OCI-LY7 (cell line): ENCODE measurements around the gene MCTP2. TPM values are rescaled to one million over a fixed set of nuclear protein-coding genes. Genes with fewer than 3 reads are reported as not detected.

Source experiments
- BruUV-seq: library from RNA; stranded (reverse); fragments of 400-500 nt; replicated peaks from 2 replicates; lab custom pipeline; 2021; lab: Mats Ljungman, UMichigan
- CTCF ChIA-PET: fragments of 300-600 bp; sonication (Branson Sonifier 250); formaldehyde crosslinking; loops from one replicate; lab custom pipeline; 2022; ENCODE audit warnings: antibody characterized with exemption; ENCODE audit not compliant: unreplicated experiment; lab: Charles Lee
- POLR2A ChIA-PET: fragments of 300-600 bp; sonication (Branson Sonifier 250); formaldehyde crosslinking; loops from one replicate; lab custom pipeline; 2022; ENCODE audit warnings: antibody characterized with exemption; lab: Charles Lee
- DNase-seq: peaks from one replicate; pipeline ENCODE4 v3.0.0-alpha.2; 2015; ENCODE audit warnings: low spot score
- H2AFZ ChIP-seq: fragments of 200-600 bp; sonication (generic), shearing (Covaris generic); 2 replicates; pipeline ENCODE4 v1.6.1; 2014; ENCODE audit warnings: mild to moderate bottlenecking, antibody characterized with exemption, low read length, moderate library complexity
- H3K27ac ChIP-seq: fragments of 200-600 bp; sonication (generic); 2 replicates; pipeline ENCODE4 v1.5.1; 2014; ENCODE audit warnings: mixed run types, low read depth, mild to moderate bottlenecking, moderate library complexity, low read length, inconsistent platforms; ENCODE audit not compliant: poor library complexity, severe bottlenecking
- H3K36me3 ChIP-seq: fragments of 200-600 bp; sonication (generic); 2 replicates; pipeline ENCODE4 v1.6.1; 2014; ENCODE audit warnings: mild to moderate bottlenecking, antibody characterized with exemption, low read length, moderate library complexity, mixed read lengths; ENCODE audit not compliant: insufficient read depth
- H3K4me1 ChIP-seq: fragments of 200-600 bp; sonication (generic); 2 replicates; pipeline ENCODE4 v1.5.1; 2014; ENCODE audit warnings: mild to moderate bottlenecking, low read length; ENCODE audit not compliant: insufficient read depth, poor library complexity, severe bottlenecking
- H3K4me2 ChIP-seq: fragments of 200-600 bp; sonication (generic); 2 replicates; pipeline ENCODE4 v1.6.1; 2014; ENCODE audit warnings: mild to moderate bottlenecking, low read length
- H3K4me3 ChIP-seq: fragments of 200-600 bp; sonication (generic); 2 replicates; pipeline ENCODE4 v1.5.1; 2014; ENCODE audit warnings: mild to moderate bottlenecking, low read depth, low read length; ENCODE audit not compliant: poor library complexity, severe bottlenecking
- H3K79me2 ChIP-seq: fragments of 200-600 bp; sonication (generic); 2 replicates; pipeline ENCODE4 v1.6.1; 2016; ENCODE audit warnings: low read depth, mild to moderate bottlenecking, low read length, moderate library complexity, mixed read lengths; ENCODE audit not compliant: insufficient read depth
- H3K9me2 ChIP-seq: fragments of 200-600 bp; sonication (generic); 2 replicates; pipeline ENCODE4 v1.6.1; 2016; ENCODE audit warnings: mild to moderate bottlenecking, low read length, mixed read lengths; ENCODE audit not compliant: insufficient read depth
- H3K9me3 ChIP-seq: fragments of 200-600 bp; sonication (generic); 2 replicates; pipeline ENCODE4 v1.6.1; 2014; ENCODE audit warnings: mild to moderate bottlenecking, mixed run types, low read length, mixed read lengths
- H4K20me1 ChIP-seq: fragments of 200-600 bp; sonication (generic); 2 replicates; pipeline ENCODE4 v1.6.1; 2014; ENCODE audit warnings: mild to moderate bottlenecking, antibody characterized with exemption, low read length, moderate library complexity, mixed read lengths; ENCODE audit not compliant: insufficient read depth
- EZH2phosphoT487 ChIP-seq: fragments of 200-600 bp; sonication (generic); IDR thresholded peaks from 2 replicates; pipeline ENCODE4 v1.6.1; 2018; ENCODE audit warnings: low read depth, borderline replicate concordance, mild to moderate bottlenecking, mixed run types, antibody characterized with exemption, low read length, moderate library complexity, mixed read lengths
- intact Hi-C: fragments of 100-400 bp; cut with micrococcal nuclease; formaldehyde crosslinking; loops from one replicate; pipeline ENCODE4 v1.10.0; 2022; ENCODE audit not compliant: unreplicated experiment
- total RNA-seq, 2 experiments: library from RNA; depleted of rRNA in 1 of 2; stranded (reverse); fragments of >200 nt in 1 of 2; shearing (Covaris generic) in 1 of 2; gene quantifications; 2 replicates each; pipeline ENCODE4 v1.2.3, GENCODE V29; 2014 to 2022
- TF ChIP-seq, protein P1 (sequence below): fragments of 200-600 bp; sonication (generic); conservative IDR thresholded peaks from 2 replicates; pipeline ENCODE4 v1.5.1; 2014; ENCODE audit warnings: mild to moderate bottlenecking, antibody characterized with exemption, low read length, moderate library complexity, mixed read lengths

Gene MCTP2
- total RNA-seq, 2 experiments from 2014 or later, result 73.2 to 90.6 TPM

DNA sequence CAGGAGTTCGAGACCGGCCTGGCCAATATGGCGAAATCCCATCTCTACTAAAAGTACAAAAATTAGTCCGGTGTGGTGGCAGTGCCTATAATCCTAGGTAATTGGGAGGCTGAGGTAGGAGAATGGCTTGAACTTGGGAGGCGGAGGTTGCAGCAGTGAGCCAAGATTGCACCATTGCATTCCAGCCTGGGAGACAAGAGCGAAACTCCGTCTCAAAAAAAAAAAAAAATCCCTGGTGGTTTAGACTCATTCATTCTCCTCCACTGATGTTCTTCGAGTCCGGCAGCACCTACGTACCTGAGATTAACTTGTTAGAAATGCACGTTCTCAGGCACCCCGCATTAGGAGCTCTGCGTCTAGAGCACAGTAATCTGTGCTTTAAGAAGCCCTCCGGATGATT is 3.7 kb downstream of the MCTP2 start:
- ChIA-PET POLR2A (interaction anchor here (0.5 to 8.9 kb wide), 4 partner anchors 20 to 871 kb away, joined by 3 to 80 read pairs (median 8); no protein-coding TSS in a partner anchor), CTCF (no interaction called here)
- Histone ChIP-seq H3K4me2 (no peak overlapping the region), H3K36me3 (peaks cover 3% of the 10 kb centered on the region; the same call in 1 of the 2 replicates), H3K4me3 (no peak overlapping the region), H2AFZ (no peak overlapping the region), H3K9me3 (no peaks in the 10 kb centered on the region), H3K4me1 (peaks cover 76% of the 10 kb centered on the region), H3K79me2 (peaks cover 94% of the 10 kb centered on the region), H4K20me1 (peaks cover 18% of the 10 kb centered on the region), H3K27ac (no peak overlapping the region), H3K9me2 (no peaks in the 10 kb centered on the region)
- intact Hi-C loops, result no loop called here
- BruUV-seq, result no TSS peak
- TF ChIP-seq, protein P1, sequence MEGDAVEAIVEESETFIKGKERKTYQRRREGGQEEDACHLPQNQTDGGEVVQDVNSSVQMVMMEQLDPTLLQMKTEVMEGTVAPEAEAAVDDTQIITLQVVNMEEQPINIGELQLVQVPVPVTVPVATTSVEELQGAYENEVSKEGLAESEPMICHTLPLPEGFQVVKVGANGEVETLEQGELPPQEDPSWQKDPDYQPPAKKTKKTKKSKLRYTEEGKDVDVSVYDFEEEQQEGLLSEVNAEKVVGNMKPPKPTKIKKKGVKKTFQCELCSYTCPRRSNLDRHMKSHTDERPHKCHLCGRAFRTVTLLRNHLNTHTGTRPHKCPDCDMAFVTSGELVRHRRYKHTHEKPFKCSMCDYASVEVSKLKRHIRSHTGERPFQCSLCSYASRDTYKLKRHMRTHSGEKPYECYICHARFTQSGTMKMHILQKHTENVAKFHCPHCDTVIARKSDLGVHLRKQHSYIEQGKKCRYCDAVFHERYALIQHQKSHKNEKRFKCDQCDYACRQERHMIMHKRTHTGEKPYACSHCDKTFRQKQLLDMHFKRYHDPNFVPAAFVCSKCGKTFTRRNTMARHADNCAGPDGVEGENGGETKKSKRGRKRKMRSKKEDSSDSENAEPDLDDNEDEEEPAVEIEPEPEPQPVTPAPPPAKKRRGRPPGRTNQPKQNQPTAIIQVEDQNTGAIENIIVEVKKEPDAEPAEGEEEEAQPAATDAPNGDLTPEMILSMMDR, result no peak
- TF ChIP-seq EZH2phosphoT487, result no peak
- DNase-seq, result no peak

DNA sequence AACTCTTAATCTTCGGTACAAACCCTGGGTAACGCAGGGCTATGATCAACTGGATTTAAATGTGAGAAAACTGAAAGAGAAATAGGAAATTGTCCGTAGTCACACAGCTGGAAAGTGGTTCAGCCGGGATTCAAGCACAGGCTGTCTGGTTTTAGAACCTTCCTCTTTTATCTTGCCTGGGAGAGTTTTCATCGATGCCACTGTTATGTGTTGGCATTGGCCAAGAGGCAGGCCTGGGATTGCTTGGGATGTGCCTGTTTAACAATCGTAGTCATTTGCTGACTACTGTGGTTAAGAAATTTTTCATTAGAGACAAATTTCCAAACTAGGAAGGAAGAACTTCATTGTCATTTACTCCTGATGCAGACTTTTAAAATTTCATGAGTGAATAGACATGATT is 4.3 kb downstream of the MCTP2 start:
- H2AFZ ChIP-seq, result no peak overlapping the region
- no peaks in the 10 kb centered on the region for H3K9me2 ChIP-seq
- peaks cover 76% of the 10 kb centered on the region for H3K4me1 ChIP-seq
- no peak overlapping the region for H3K4me3 ChIP-seq
- H3K27ac ChIP-seq, result no peak overlapping the region
- ChIA-PET POLR2A (interaction anchor here (0.6 to 8.9 kb wide), 5 partner anchors 11 to 409 kb away, joined by 3 to 80 read pairs (median 9); no protein-coding TSS in a partner anchor), CTCF (no interaction called here)
- H3K79me2 ChIP-seq, result peaks cover 94% of the 10 kb centered on the region
- H4K20me1 ChIP-seq, result peaks cover 18% of the 10 kb centered on the region
- intact Hi-C loops, result no loop called here
- no peak for TF ChIP-seq EZH2phosphoT487
- TF ChIP-seq, protein P1, result no peak
- no peaks in the 10 kb centered on the region for H3K9me3 ChIP-seq
- peaks cover 5% of the 10 kb centered on the region; the same call in 1 of the 2 replicates for H3K36me3 ChIP-seq
- no TSS peak for BruUV-seq
- H3K4me2 ChIP-seq, result no peak overlapping the region; the same call in 1 of the 2 replicates
- no peak for DNase-seq

DNA sequence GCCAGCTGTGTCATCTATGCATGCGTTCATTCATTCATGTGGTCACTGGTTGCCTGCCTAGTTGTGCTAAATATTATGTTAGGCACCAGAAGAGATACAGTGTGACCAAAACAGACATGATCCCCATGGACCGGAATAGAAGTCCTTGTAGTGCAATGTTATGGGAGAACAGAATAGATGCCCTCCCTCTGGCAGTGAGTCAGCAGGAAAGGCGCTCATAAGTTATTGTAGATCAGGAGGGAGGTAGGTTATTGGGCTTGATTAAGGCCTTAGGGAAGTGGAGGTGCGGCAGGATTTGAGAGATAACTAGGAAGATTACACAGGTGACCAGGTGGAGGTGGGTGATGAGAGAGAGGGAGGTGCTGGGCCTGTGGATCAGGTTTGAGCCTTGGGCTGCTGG is 5.2 kb downstream of the MCTP2 start:
- DNase-seq, result no peak
- no peak overlapping the region for H3K4me3 ChIP-seq
- H3K9me2 ChIP-seq, result no peaks in the 10 kb centered on the region
- H3K9me3 ChIP-seq, result no peaks in the 10 kb centered on the region
- peaks cover 85% of the 10 kb centered on the region for H3K4me1 ChIP-seq
- H3K36me3 ChIP-seq, result peaks cover 9% of the 10 kb centered on the region; the same call in 1 of the 2 replicates
- H4K20me1 ChIP-seq, result peaks cover 18% of the 10 kb centered on the region
- no peak overlapping the region for H3K27ac ChIP-seq
- CTCF ChIA-PET, result no interaction called here
- no peak for TF ChIP-seq EZH2phosphoT487
- TF ChIP-seq, protein P1, result no peak
- H2AFZ ChIP-seq, result no peak overlapping the region
- POLR2A ChIA-PET, result interaction anchor here (0.6 to 8.9 kb wide), 3 partner anchors 10 to 40 kb away, joined by 3 to 80 read pairs (median 3); no protein-coding TSS in a partner anchor
- no TSS peak for BruUV-seq
- H3K79me2 ChIP-seq, result peaks cover 100% of the 10 kb centered on the region
- peak overlapping the region; percentile 64; the same call in 1 of the 2 replicates for H3K4me2 ChIP-seq
- intact Hi-C loops, result no loop called here
